HepG2 (cell line): ENCODE measurements around the gene NRIP2. TPM values are rescaled to one million over a fixed set of nuclear protein-coding genes. Genes with fewer than 3 reads are reported as not detected.

Experiments
- ATAC-seq: fragments of 200-7000 bp; cut with Tn5 transposase; 3 replicates; pipeline ENCODE4 v1.9.1; 2020; ENCODE audit warnings: mild to moderate bottlenecking, moderate library complexity
- BruUV-seq: library from RNA; stranded (reverse); fragments of 400-500 nt; replicated peaks from 2 replicates; lab custom pipeline; 2021; lab: Mats Ljungman, UMichigan
- CTCF ChIA-PET: fragments of 300-600 bp; formaldehyde crosslinking; extraction: SDS; loops from one replicate; lab custom pipeline; 2021; ENCODE audit warnings: low total read pairs, inconsistent platforms, low intra/inter-chr PET ratio; lab: Yijun Ruan, JAX
- POLR2A ChIA-PET: fragments of 350-600 bp; sonication (Branson Sonifier 250); formaldehyde crosslinking; loops from one replicate; lab custom pipeline; 2020; ENCODE audit warnings: antibody characterized with exemption, inconsistent platforms; lab: Yijun Ruan, JAX
- DNase-seq: peaks from one replicate; pipeline ENCODE4 v3.0.0-alpha.2; 2015; ENCODE audit warnings: low spot score
- FAIRE-seq: peaks from 3 replicates; lab custom pipeline; 2011; peaks lifted over from hg19 to GRCh38; lab: Jason Lieb, UNC
- H2AFZ ChIP-seq: one replicate; pipeline ENCODE4 v1.6.1; 2011; ENCODE audit warnings: low read length, inconsistent platforms
- H3K27ac ChIP-seq: fragments of 300-600 bp; 3 replicates; pipeline ENCODE4 v1.8.0; 2011; ENCODE audit warnings: mixed run types, mild to moderate bottlenecking, mixed read lengths, low read length, inconsistent platforms; ENCODE audit not compliant: insufficient read depth; ENCODE audit errors: extremely low read length
- H3K27me3 ChIP-seq, 2 experiments: fragments of 200-600 bp in 1 of 2; 2 replicates in 1 of 2; 3 replicates in 1 of 2; pipeline versions ENCODE4 v1.6.0 to v1.8.0; 2011; ENCODE audit warnings: low read length in 2 of 2, mild to moderate bottlenecking in 2 of 2, moderate library complexity in 2 of 2, inconsistent platforms in 1 of 2; ENCODE audit not compliant: insufficient read depth in 2 of 2, control insufficient read depth in 1 of 2
- H3K36me3 ChIP-seq, 2 experiments: fragments of 200-600 bp in 1 of 2; replicated peaks in 1 of 2; 2 replicates in 1 of 2; 3 replicates in 1 of 2; pipeline versions ENCODE4 v1.5.1 to v1.8.0; 2011; ENCODE audit warnings: low read length in 2 of 2, inconsistent platforms in 1 of 2; ENCODE audit not compliant: insufficient read depth in 2 of 2, control insufficient read depth in 1 of 2
- H3K4me1 ChIP-seq: 2 replicates; pipeline ENCODE4 v1.5.1; 2012; ENCODE audit warnings: low read length, inconsistent platforms; ENCODE audit not compliant: insufficient read depth
- H3K4me2 ChIP-seq: 2 replicates; pipeline ENCODE4 v1.6.0; 2011; ENCODE audit warnings: low read depth, low read length, inconsistent platforms
- H3K4me3 ChIP-seq, 3 experiments: fragments of 200-600 bp in 1 of 3; sonication (generic), shearing (Covaris generic) in 1 of 3; replicated peaks in 1 of 3; 2 replicates each; pipeline ENCODE4 v1.5.1; 2011 to 2016; ENCODE audit warnings: low read length in 3 of 3, inconsistent platforms in 2 of 3, low read depth in 2 of 3, mild to moderate bottlenecking in 2 of 3, control low read depth in 1 of 3, mixed read lengths in 1 of 3; ENCODE audit not compliant: insufficient read depth in 1 of 3
- H3K79me2 ChIP-seq: one replicate; pipeline ENCODE4 v1.6.1; 2011; ENCODE audit warnings: low read length, inconsistent platforms; ENCODE audit not compliant: insufficient read depth
- H3K9ac ChIP-seq: 2 replicates; pipeline ENCODE4 v1.6.0; 2011; ENCODE audit warnings: mild to moderate bottlenecking, low read depth, low read length, inconsistent platforms; ENCODE audit not compliant: insufficient read depth
- H3K9me3 ChIP-seq: 2 replicates; pipeline ENCODE4 v1.5.1; 2012; ENCODE audit warnings: mild to moderate bottlenecking, low read length
- H4K20me1 ChIP-seq: 2 replicates; pipeline ENCODE4 v1.6.0; 2011; ENCODE audit warnings: inconsistent platforms, mild to moderate bottlenecking, low read length, moderate library complexity; ENCODE audit not compliant: insufficient read depth
- ARNT2 ChIP-seq: sonication (generic); formaldehyde crosslinking; IDR thresholded peaks from 2 replicates; pipeline ENCODE4 v1.8.0; 2022; ENCODE audit warnings: mild to moderate bottlenecking, low read depth, missing genetic modification reagents, moderate library complexity
- BRD4 ChIP-seq: sonication (generic); formaldehyde crosslinking; IDR thresholded peaks from 2 replicates; pipeline ENCODE4 v1.4.0; 2020; ENCODE audit warnings: missing genetic modification reagents
- CC2D1A ChIP-seq: sonication (generic); formaldehyde crosslinking; IDR thresholded peaks from 2 replicates; pipeline ENCODE4 v1.8.1; 2023; ENCODE audit warnings: mild to moderate bottlenecking, missing genetic modification reagents
- IKZF1 ChIP-seq: fragments of 450-650 bp; IDR thresholded peaks from 2 replicates; pipeline ENCODE4 v1.7.1; 2016
- IRX3 ChIP-seq: sonication (generic); formaldehyde crosslinking; IDR thresholded peaks from 2 replicates; pipeline ENCODE4 v1.8.1; 2023; ENCODE audit warnings: mild to moderate bottlenecking, low read depth, missing genetic modification reagents, borderline replicate concordance
- KMT2A ChIP-seq: sonication (generic); formaldehyde crosslinking; IDR thresholded peaks from 2 replicates; pipeline ENCODE4 v1.4.0; 2020; ENCODE audit warnings: missing genetic modification reagents
- TMF1 ChIP-seq: sonication (generic); formaldehyde crosslinking; IDR thresholded peaks from 2 replicates; pipeline ENCODE4 v1.8.1; 2022; ENCODE audit warnings: low read depth, missing genetic modification reagents
- ZKSCAN8 ChIP-seq: IDR thresholded peaks from 2 replicates; pipeline ENCODE4 v1.6.1; 2016; ENCODE audit warnings: borderline replicate concordance, missing genetic modification reagents, missing compliant biosample characterization
- ZNF225 ChIP-seq: sonication (generic); formaldehyde crosslinking; IDR thresholded peaks from 2 replicates; pipeline ENCODE4 v1.4.0; 2020; ENCODE audit warnings: mild to moderate bottlenecking, missing genetic modification reagents
- ZNF703 ChIP-seq: sonication (generic); formaldehyde crosslinking; IDR thresholded peaks from 2 replicates; pipeline ENCODE4 v1.5.1; 2020; ENCODE audit warnings: missing genetic modification reagents, mild to moderate bottlenecking, moderate library complexity, borderline replicate concordance
- ZNF782 ChIP-seq: sonication (generic); formaldehyde crosslinking; IDR thresholded peaks from 2 replicates; pipeline ENCODE4 v1.4.0; 2020; ENCODE audit warnings: missing genetic modification reagents, mild to moderate bottlenecking, borderline replicate concordance
- WGBS: methylation state at CpG from one replicate; pipeline ENCODE4 v1.1.6; 2017; ENCODE audit warnings: low lambda C conversion rate; 5-methylcytosine and 5-hydroxymethylcytosine counted together
- in situ Hi-C: cut with HindIII; loops from 2 replicates; pipeline ENCODE4 v1.10.0; 2017; ENCODE audit warnings: low pct_unique_long_range_greater_than_20kb; ENCODE audit not compliant: extremely low pct_ligation_motif_present
- intact Hi-C: fragments of 100-400 bp; cut with micrococcal nuclease; formaldehyde crosslinking; loops from one replicate; pipeline ENCODE4 v1.10.0; 2022; ENCODE audit not compliant: unreplicated experiment
- polyA plus RNA-seq, 8 experiments: library from polyadenylated mRNA; depleted of rRNA in 3 of 8; stranded (reverse) in 7 of 8; unstranded in 1 of 8; fragments of >200 nt; fragmentation: Illumina TruSeq in 4 of 8; extraction: Trizol in 4 of 8; gene quantifications; 2 replicates each; pipeline versions ENCODE4 v1.2.1 to v1.2.3, GENCODE V29; 2011 to 2016; ENCODE audit warnings: low read depth in 4 of 8, missing spikeins in 1 of 8, mixed read lengths in 1 of 8; ENCODE audit not compliant: insufficient read depth in 1 of 8
- total RNA-seq, 5 experiments: library from RNA; depleted of rRNA; stranded (reverse); fragments of >200 nt; fragmentation: Illumina TruSeq; extraction: Trizol; gene quantifications; 2 replicates each; pipeline ENCODE4 v1.2.3, GENCODE V29; 2016; ENCODE audit warnings: low read depth in 1 of 5
- TF ChIP-seq, protein P1 (sequence below): sonication (generic); formaldehyde crosslinking; IDR thresholded peaks from 2 replicates; pipeline ENCODE4 v1.9.0; 2022; ENCODE audit warnings: missing genetic modification reagents, mild to moderate bottlenecking, borderline replicate concordance
- TF ChIP-seq, protein P2 (sequence below): sonication (generic); formaldehyde crosslinking; IDR thresholded peaks from 2 replicates; pipeline ENCODE4 v1.4.0; 2020; ENCODE audit warnings: mild to moderate bottlenecking, low read depth, missing genetic modification reagents

NRIP2 gene
- total and polyA plus RNA-seq, 2 of the 13 experiments (the other 11 are each of a cell fraction or from before 2014, with no cell fraction given) = not detected

DNA sequence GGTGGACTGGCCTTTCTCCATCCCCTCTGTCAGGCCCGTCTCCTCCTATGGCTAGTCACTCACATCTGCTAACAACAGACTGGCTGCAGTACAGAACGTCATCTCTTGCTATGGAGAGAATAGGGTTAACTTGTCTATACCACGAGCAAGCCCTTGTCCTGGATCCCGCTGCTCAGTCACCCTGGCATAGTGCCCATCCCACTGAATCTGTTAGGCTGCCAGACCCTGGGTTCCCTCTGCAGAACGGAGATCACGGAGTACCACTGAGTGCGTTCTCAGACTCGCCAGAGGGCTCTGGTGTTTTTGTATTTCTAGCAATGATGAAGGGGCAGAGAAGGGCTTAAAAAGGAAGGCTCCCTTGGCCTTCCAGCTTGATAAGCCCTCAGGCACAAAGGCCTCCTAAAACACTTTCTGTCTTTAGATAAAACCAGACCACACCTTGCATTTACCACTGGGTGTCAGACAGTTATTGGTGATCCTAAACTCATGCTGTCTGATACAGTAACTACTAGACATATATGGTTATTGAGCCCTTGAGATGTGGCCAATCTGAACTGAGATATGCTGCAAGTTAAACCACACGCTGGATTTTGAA, 6.3 kb upstream of the NRIP2 start:
- no peaks in the 10 kb centered on the region for H3K79me2 ChIP-seq
- no peak overlapping the region for H3K4me3 ChIP-seq
- no peak overlapping the region for H3K9ac ChIP-seq
- no peaks in the 10 kb centered on the region for H3K9me3 ChIP-seq
- no peak for ATAC-seq
- H2AFZ ChIP-seq = no peak overlapping the region
- WGBS = 94% methylated on average over 6 of the region's 9 CpGs
- TF ChIP-seq BRD4 (CRISPR knock-in tag) (no peak), ZNF782 (CRISPR knock-in tag) (no peak), CC2D1A (CRISPR knock-in tag) (no peak), TMF1 (no peak), IKZF1 (no peak), KMT2A (no peak), ZNF225 (CRISPR knock-in tag) (no peak), ZNF703 (CRISPR knock-in tag) (no peak), IRX3 (no peak), ZKSCAN8 (CRISPR knock-in tag) (no peak), ARNT2 (CRISPR knock-in tag) (no peak)
- TF ChIP-seq, protein P1, sequence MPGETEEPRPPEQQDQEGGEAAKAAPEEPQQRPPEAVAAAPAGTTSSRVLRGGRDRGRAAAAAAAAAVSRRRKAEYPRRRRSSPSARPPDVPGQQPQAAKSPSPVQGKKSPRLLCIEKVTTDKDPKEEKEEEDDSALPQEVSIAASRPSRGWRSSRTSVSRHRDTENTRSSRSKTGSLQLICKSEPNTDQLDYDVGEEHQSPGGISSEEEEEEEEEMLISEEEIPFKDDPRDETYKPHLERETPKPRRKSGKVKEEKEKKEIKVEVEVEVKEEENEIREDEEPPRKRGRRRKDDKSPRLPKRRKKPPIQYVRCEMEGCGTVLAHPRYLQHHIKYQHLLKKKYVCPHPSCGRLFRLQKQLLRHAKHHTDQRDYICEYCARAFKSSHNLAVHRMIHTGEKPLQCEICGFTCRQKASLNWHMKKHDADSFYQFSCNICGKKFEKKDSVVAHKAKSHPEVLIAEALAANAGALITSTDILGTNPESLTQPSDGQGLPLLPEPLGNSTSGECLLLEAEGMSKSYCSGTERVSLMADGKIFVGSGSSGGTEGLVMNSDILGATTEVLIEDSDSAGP (CRISPR knock-in tag) = no peak
- TF ChIP-seq, protein P2, sequence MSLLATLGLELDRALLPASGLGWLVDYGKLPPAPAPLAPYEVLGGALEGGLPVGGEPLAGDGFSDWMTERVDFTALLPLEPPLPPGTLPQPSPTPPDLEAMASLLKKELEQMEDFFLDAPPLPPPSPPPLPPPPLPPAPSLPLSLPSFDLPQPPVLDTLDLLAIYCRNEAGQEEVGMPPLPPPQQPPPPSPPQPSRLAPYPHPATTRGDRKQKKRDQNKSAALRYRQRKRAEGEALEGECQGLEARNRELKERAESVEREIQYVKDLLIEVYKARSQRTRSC = no peak
- TF ChIP-seq, all 625 proteins: peak for 0
- no peaks in the 10 kb centered on the region; a peak in 1 of 5 replicates for H3K27me3 ChIP-seq
- no TSS peak for BruUV-seq
- peaks cover 13% of the 10 kb centered on the region for H3K4me1 ChIP-seq
- POLR2A ChIA-PET = no interaction called here
- CTCF ChIA-PET = no interaction called here
- FAIRE-seq (no peak), DNase-seq (no peak)
- intact Hi-C loops = no loop called here
- no peaks in the 10 kb centered on the region for H4K20me1 ChIP-seq
- no peak overlapping the region for H3K4me2 ChIP-seq
- H3K27ac ChIP-seq = no peak overlapping the region
- H3K36me3 ChIP-seq = peaks cover 3 to 4% of the 10 kb centered on the region in 2 experiments; a peak in 3 of 5 replicates
- in situ Hi-C loops = no loop called here
